HCT116 (cell line): ENCODE data around the gene RASL12. TPM values are rescaled to one million over a fixed set of nuclear protein-coding genes. Genes with fewer than 3 reads are reported as not detected.

ENCODE experiments used
- ATAC-seq: fragments of 200-7000 bp; cut with Tn5 transposase; 2 replicates; pipeline ENCODE4 v1.9.1; 2020; ENCODE audit warnings: mild to moderate bottlenecking, moderate library complexity
- BruUV-seq: library from RNA; stranded (reverse); fragments of 400-500 nt; replicated peaks from 2 replicates; lab custom pipeline; 2021; lab: Mats Ljungman, UMichigan
- CTCF ChIA-PET: fragments of 300-600 bp; sonication (Branson Sonifier 250); formaldehyde crosslinking; loops from one replicate; lab custom pipeline; 2021; ENCODE audit warnings: antibody characterized with exemption; lab: Charles Lee
- POLR2A ChIA-PET: fragments of 300-600, 350-600 bp; sonication (Branson Sonifier 250); formaldehyde crosslinking; loops from one replicate; lab custom pipeline; 2021; ENCODE audit warnings: antibody characterized with exemption; lab: Charles Lee
- RAD21 ChIA-PET, 2 experiments: fragments of 300-600 bp; sonication (Branson Sonifier 250); formaldehyde crosslinking; loops; one replicate each; lab custom pipeline; 2023; ENCODE audit warnings: low total read pairs in 2 of 2; ENCODE audit not compliant: uncharacterized antibody in 2 of 2, unreplicated experiment in 2 of 2, low non-redundant PET in 1 of 2; lab: Charles Lee
- DNase-seq: peaks from one replicate; pipeline ENCODE4 v3.0.0-alpha.2; 2010; ENCODE audit warnings: low read depth, low spot score
- H2AFZ ChIP-seq: fragments of 200-600 bp; shearing (Covaris generic), sonication (generic); 2 replicates; pipeline ENCODE4 v1.6.1; 2017; ENCODE audit warnings: low read depth, mixed run types, mixed read lengths, antibody characterized with exemption, low read length; ENCODE audit not compliant: poor library complexity, severe bottlenecking
- H3K27ac ChIP-seq: 2 replicates; pipeline ENCODE4 v1.5.1; 2012; ENCODE audit warnings: low read depth, low read length
- H3K27me3 ChIP-seq: fragments of 200-600 bp; sonication (generic); 2 replicates; pipeline ENCODE4 v1.6.1; 2016; ENCODE audit warnings: mixed run types, low read length, mixed read lengths; ENCODE audit not compliant: insufficient read depth
- H3K36me3 ChIP-seq, 2 experiments: fragments of 200-500 bp in 1 of 2; fragments of 200-600 bp in 1 of 2; sonication (Bioruptor generic) in 1 of 2; sonication (generic) in 1 of 2; 2 replicates each; pipeline versions ENCODE4 v1.5.1 to v1.6.1; 2014 to 2016; ENCODE audit warnings: low read length in 2 of 2, inconsistent platforms in 1 of 2, mixed read lengths in 1 of 2, mixed run types in 1 of 2; ENCODE audit not compliant: insufficient read depth in 2 of 2, control insufficient read depth in 1 of 2
- H3K4me1 ChIP-seq, 2 experiments: fragments of 200-600 bp in 1 of 2; sonication (generic) in 1 of 2; 2 replicates each; pipeline versions ENCODE4 v1.5.1 to v1.6.1; 2012 to 2017; ENCODE audit warnings: low read length in 2 of 2, inconsistent platforms in 1 of 2, mild to moderate bottlenecking in 1 of 2, mixed read lengths in 1 of 2, mixed run types in 1 of 2, moderate library complexity in 1 of 2; ENCODE audit not compliant: insufficient read depth in 2 of 2, control insufficient read depth in 1 of 2
- H3K4me2 ChIP-seq: fragments of 200-600 bp; sonication (generic); 2 replicates; pipeline ENCODE4 v1.6.1; 2017; ENCODE audit warnings: mixed run types, low read length, mixed read lengths
- H3K4me3 ChIP-seq, 2 experiments: fragments of 200-600 bp in 1 of 2; sonication (generic) in 1 of 2; replicated peaks in 1 of 2; 2 replicates each; pipeline ENCODE4 v1.5.1; 2011 to 2016; ENCODE audit warnings: low read length in 2 of 2, control low read depth in 1 of 2, low read depth in 1 of 2, mild to moderate bottlenecking in 1 of 2, mixed read lengths in 1 of 2, mixed run types in 1 of 2
- H3K79me2 ChIP-seq: fragments of 200-600 bp; sonication (generic); 2 replicates; pipeline ENCODE4 v1.6.1; 2017; ENCODE audit warnings: mild to moderate bottlenecking, mixed run types, low read length, moderate library complexity, mixed read lengths; ENCODE audit not compliant: insufficient read depth
- H3K9ac ChIP-seq: fragments of 200-600 bp; sonication (generic); 2 replicates; pipeline ENCODE4 v1.6.1; 2016; ENCODE audit warnings: low read length, mixed read lengths
- H3K9me2 ChIP-seq: fragments of 200-600 bp; sonication (generic), shearing (Covaris generic); 2 replicates; pipeline ENCODE4 v1.6.1; 2017; ENCODE audit warnings: mixed run types, mild to moderate bottlenecking, moderate library complexity; ENCODE audit not compliant: insufficient read depth
- H3K9me3 ChIP-seq, 2 experiments: fragments of 200-500 bp in 1 of 2; fragments of 200-600 bp in 1 of 2; sonication (Bioruptor generic) in 1 of 2; sonication (generic) in 1 of 2; 2 replicates each; pipeline ENCODE4 v1.6.1; 2014 to 2017; ENCODE audit warnings: low read length in 2 of 2, mixed read lengths in 2 of 2, inconsistent platforms in 1 of 2, low read depth in 1 of 2, mild to moderate bottlenecking in 1 of 2, mixed run types in 1 of 2, moderate library complexity in 1 of 2; ENCODE audit not compliant: control insufficient read depth in 1 of 2, insufficient read depth in 1 of 2
- H4K20me1 ChIP-seq: fragments of 200-600 bp; sonication (generic), shearing (Covaris generic); 2 replicates; pipeline ENCODE4 v1.6.1; 2017; ENCODE audit warnings: mixed run types, mild to moderate bottlenecking, moderate library complexity; ENCODE audit not compliant: insufficient read depth
- ATF3 ChIP-seq: IDR thresholded peaks from 2 replicates; pipeline ENCODE4 v1.6.1; 2012
- CBX3 ChIP-seq: IDR thresholded peaks from 2 replicates; pipeline ENCODE4 v1.6.1; 2012; ENCODE audit warnings: low read depth
- CEBPB ChIP-seq: IDR thresholded peaks from 2 replicates; pipeline ENCODE4 v1.6.1; 2012; ENCODE audit warnings: low read depth
- EGR1 ChIP-seq: IDR thresholded peaks from 2 replicates; pipeline ENCODE4 v1.6.1; 2012; ENCODE audit warnings: low read depth
- ELF1 ChIP-seq: IDR thresholded peaks from 2 replicates; pipeline ENCODE4 v1.6.1; 2012; ENCODE audit warnings: low read depth, borderline replicate concordance
- EZH2 ChIP-seq: fragments of 200-600 bp; sonication (generic); IDR thresholded peaks from 2 replicates; pipeline ENCODE4 v1.6.1; 2017; ENCODE audit warnings: antibody characterized with exemption, mixed run types
- EZH2phosphoT487 ChIP-seq: fragments of 200-600 bp; IDR thresholded peaks from 2 replicates; pipeline ENCODE4 v1.6.1; 2018; ENCODE audit warnings: antibody characterized with exemption, borderline replicate concordance
- MAX ChIP-seq: IDR thresholded peaks from 2 replicates; pipeline ENCODE4 v1.6.1; 2012
- RAD21 ChIP-seq: IDR thresholded peaks from 2 replicates; pipeline ENCODE4 v1.6.1; 2012; ENCODE audit warnings: low read depth, mild to moderate bottlenecking
- REST ChIP-seq: IDR thresholded peaks from 2 replicates; pipeline ENCODE4 v1.6.1; 2012; ENCODE audit warnings: low read depth
- SIN3A ChIP-seq: IDR thresholded peaks from 2 replicates; pipeline ENCODE4 v1.6.1; 2012; ENCODE audit warnings: low read depth
- ZFX ChIP-seq: fragments of 450-650 bp; IDR thresholded peaks from 2 replicates; pipeline ENCODE4 v1.6.1; 2017
- ZNF274 ChIP-seq: fragments of 200-500 bp; sonication (Bioruptor generic); IDR thresholded peaks from 2 replicates; pipeline ENCODE4 v1.6.1; 2014; ENCODE audit warnings: mild to moderate bottlenecking, low read depth, low read length, inconsistent platforms
- intact Hi-C: fragments of 100-400 bp; cut with micrococcal nuclease; formaldehyde crosslinking; loops from 2 replicates; pipeline ENCODE4 v1.10.0; 2022
- total RNA-seq: library from RNA; stranded (reverse); gene quantifications from one replicate; pipeline ENCODE4 v1.2.1, GENCODE V29; 2021; ENCODE audit not compliant: unreplicated experiment

Gene RASL12
- total RNA-seq, 1 experiment from 2014 or later = 0.25 TPM

- BruUV-seq = no TSS peak
- ATAC-seq (no peak), DNase-seq (no peak)
- Histone ChIP-seq H3K9me2 (no peaks in the 10 kb centered on the region), H3K27ac (no peak overlapping the region), H2AFZ (no peak overlapping the region), H3K4me1 (no peaks in the 10 kb centered on the region), H3K79me2 (no peaks in the 10 kb centered on the region), H3K4me3 (no peak overlapping the region), H3K36me3 (peaks cover 6% of the 10 kb centered on the region in 2 experiments; a peak in 3 of 4 replicates), H3K9ac (no peak overlapping the region), H3K9me3 (no peaks in the 10 kb centered on the region), H3K27me3 (no peaks in the 10 kb centered on the region), H4K20me1 (no peaks in the 10 kb centered on the region), H3K4me2 (no peak overlapping the region)
- TF ChIP-seq EGR1 = no peak
- TF ChIP-seq CBX3 = no peak
- no peak for TF ChIP-seq ZNF274
- no peak for TF ChIP-seq CEBPB
- TF ChIP-seq ATF3 = no peak
- no peak for TF ChIP-seq RAD21
- TF ChIP-seq EZH2 = no peak
- no peak for TF ChIP-seq ELF1
- POLR2A ChIA-PET = no interaction called here
- RAD21 ChIA-PET = no interaction called here
- CTCF ChIA-PET = no interaction called here
- intact Hi-C loops = no loop called here
These were observed 28.9 kb upstream of the RASL12 start for GRCh38 chr15:65096481-65097385.

GRCh38 chr15:65095747-65096104 is 27.9 kb upstream of the RASL12 start:
- DNase-seq = no peak
- no peak overlapping the region for H3K9ac ChIP-seq
- ChIA-PET CTCF (interaction anchor here (1.0 to 1.1 kb wide), 2 partner anchors 9 to 40 kb away, joined by 3 to 4 read pairs; no protein-coding TSS in a partner anchor), POLR2A (no interaction called here), RAD21 (no interaction called here)
- peaks cover 6% of the 10 kb centered on the region in 2 experiments; a peak in 3 of 4 replicates for H3K36me3 ChIP-seq
- H3K4me2 ChIP-seq = no peak overlapping the region
- no peak overlapping the region for H3K27ac ChIP-seq
- no peaks in the 10 kb centered on the region for H3K27me3 ChIP-seq
- H3K79me2 ChIP-seq = no peaks in the 10 kb centered on the region
- no peaks in the 10 kb centered on the region for H3K4me1 ChIP-seq
- no peaks in the 10 kb centered on the region for H4K20me1 ChIP-seq
- no peak overlapping the region for H3K4me3 ChIP-seq
- ATAC-seq = no peak
- H2AFZ ChIP-seq = no peak overlapping the region
- no peaks in the 10 kb centered on the region for H3K9me2 ChIP-seq
- H3K9me3 ChIP-seq = no peaks in the 10 kb centered on the region
- intact Hi-C loops = no loop called here
- no TSS peak for BruUV-seq
- TF ChIP-seq ZFX = no peak
- no peak for TF ChIP-seq EGR1
- no peak for TF ChIP-seq CBX3
- no peak for TF ChIP-seq ELF1
- TF ChIP-seq SIN3A = no peak
- no peak for TF ChIP-seq EZH2phosphoT487
- no peak for TF ChIP-seq REST
- TF ChIP-seq EZH2 = no peak
- TF ChIP-seq MAX = no peak
- TF ChIP-seq ATF3 = no peak
